ENCODE results near the gene SYT13.

The SYT13 gene, protein sequence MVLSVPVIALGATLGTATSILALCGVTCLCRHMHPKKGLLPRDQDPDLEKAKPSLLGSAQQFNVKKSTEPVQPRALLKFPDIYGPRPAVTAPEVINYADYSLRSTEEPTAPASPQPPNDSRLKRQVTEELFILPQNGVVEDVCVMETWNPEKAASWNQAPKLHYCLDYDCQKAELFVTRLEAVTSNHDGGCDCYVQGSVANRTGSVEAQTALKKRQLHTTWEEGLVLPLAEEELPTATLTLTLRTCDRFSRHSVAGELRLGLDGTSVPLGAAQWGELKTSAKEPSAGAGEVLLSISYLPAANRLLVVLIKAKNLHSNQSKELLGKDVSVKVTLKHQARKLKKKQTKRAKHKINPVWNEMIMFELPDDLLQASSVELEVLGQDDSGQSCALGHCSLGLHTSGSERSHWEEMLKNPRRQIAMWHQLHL

DNA sequence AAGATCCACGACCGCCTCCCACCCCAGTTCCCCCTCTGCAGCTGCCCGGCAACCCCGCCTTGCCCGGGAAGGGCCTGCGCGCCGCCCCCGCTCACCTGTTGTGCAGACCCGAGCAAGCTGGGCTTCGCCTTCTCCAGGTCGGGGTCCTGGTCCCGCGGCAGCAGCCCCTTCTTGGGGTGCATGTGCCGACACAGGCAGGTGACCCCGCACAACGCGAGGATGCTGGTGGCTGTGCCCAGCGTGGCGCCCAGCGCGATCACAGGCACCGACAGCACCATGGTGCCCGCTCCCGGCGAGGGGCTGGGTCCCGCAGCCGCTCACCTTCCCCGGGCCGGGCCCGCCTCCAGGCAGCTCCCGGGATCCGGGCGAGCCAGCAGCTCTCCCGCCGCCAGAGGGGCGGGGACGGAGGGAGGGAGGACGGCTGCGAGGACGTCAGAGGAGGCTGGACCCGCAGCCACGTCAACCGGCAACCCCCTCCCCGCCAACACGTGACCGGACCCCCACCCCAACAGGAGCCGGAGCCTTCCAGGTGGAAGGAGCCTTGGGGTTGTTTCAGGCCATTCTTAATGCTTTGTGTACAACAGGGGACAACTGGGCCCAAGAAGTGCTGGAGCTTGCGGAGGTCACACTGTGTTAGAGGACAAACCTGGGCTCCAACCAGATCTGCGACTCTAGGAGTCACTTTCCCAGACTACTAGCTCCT lies at the start of gene SYT13:
SYT13 (minus strand) TSS at position 412 of the 703 bp plus-strand sequence; CDS start at position 278, 134 bp downstream.
- in situ Hi-C loops (cut with MboI; ENCODE audit: low sequenced_read_pairs), result no loop called here

DNA sequence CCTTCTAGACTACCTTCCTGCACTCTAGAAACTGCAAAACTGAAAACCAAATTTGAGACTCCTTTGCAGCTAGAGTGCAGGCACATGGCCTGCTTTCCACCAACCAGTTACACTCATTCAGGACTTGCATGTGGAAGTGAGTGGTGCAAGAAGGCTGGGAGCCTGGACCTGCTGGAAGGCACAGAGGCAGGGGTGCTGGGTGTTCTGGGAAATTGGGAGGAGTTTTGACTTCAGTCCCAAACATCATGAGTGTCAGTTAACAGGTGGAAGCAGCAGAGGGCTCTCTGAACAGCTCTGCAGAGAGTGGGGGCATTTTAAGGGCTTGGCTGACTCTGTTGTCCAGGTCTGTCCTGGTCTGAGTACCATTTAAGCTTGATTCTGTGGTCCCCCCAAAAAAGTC lies 49.3 kb upstream of the SYT13 start:
- in situ Hi-C loops (cut with MboI; ENCODE audit: low sequenced_read_pairs), result loop anchor here (25.0 kb wide), 1 partner anchor 398 kb away; no protein-coding TSS in a partner anchor

DNA sequence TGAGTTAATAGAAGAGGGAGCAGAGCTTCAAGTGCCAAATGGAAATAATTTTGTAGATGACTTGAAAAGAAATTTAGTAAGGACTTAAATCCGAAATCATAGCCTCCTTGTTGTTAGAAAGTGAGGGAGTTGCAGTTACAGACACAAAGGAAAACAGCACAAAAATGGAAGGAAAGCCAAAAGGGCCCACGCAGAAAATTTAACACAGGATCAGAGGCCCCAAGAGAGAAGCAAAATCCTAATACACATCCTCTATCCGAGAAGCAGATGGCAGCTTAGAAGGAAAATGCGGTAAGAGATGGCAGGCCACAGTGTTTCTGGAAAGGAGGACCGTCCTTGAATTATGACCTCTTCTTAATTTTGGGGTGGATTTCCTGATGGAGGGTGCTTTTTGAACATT lies 48.7 kb upstream of the SYT13 start:
- in situ Hi-C loops (cut with MboI; ENCODE audit: low sequenced_read_pairs), result loop anchor here (25.0 kb wide), 1 partner anchor 398 kb away; no protein-coding TSS in a partner anchor

DNA sequence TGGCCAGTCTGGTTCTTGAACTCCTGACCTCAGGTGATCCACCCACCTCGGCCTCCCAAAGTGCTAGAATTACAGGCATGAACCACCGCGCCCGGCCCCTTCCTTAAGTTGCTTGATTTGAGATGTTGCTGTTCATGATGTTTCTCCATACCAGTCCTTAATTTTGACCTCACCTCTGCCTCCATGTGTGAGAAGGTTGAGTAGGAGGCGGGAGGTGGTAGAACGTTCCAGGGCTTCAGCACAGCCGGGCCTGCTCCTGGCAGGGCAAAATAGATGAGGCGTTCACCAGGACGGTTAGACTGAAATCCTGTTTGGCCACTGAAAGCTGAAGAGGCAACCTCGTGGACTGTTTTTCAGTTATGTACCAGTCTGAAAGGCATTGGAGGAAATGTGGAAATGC lies 48.3 kb upstream of the SYT13 start:
- in situ Hi-C loops (cut with MboI; ENCODE audit: low sequenced_read_pairs), result loop anchor here (25.0 kb wide), 1 partner anchor 397 kb away; no protein-coding TSS in a partner anchor

DNA sequence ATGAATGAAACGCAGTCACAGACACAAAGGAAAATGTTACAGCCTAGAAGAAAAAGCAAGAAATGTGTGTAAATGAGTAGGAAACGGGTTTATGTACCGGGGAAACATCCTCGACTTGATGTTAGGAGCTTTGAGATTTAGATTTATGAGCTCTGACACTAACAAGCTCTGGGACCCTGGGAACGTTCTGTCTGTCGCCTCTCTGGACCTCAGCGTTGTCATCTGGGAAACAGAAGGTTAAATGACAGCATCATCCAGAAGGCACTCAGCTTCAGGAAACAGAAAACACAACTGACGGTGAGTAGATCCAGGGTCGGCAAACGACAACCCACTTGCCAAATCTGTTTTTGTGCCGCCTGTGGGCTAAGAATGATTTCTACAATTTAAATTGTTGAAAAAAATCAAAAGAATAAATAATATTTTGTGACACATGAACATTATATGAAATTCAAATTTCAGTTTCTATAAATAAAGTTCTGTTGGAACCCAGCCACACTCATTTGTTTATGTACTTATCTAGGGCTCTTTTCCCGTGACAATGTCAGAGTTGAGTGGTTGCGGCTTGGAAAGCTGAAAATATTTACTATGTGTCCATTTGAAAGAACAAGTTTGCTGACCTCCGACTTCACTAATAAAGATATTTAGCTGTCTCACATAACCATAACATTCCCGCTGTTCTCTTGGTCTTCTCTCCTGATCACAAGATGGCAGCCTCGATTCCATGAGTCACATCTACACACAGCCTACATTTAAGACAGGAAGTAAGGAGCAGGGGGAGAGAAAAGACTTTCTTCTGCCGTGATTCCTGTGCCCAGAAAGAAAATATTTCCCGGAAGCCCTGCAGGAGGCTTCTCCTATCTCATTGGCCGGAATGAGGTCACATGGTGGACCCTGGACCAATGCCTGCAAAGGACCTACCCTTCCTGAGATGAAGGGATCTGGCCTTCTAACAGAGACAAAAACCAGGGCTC lies 47.1 kb upstream of the SYT13 start:
- in situ Hi-C loops (cut with MboI; ENCODE audit: low sequenced_read_pairs), result loop anchor here (25.0 kb wide), 1 partner anchor 396 kb away; no protein-coding TSS in a partner anchor

DNA sequence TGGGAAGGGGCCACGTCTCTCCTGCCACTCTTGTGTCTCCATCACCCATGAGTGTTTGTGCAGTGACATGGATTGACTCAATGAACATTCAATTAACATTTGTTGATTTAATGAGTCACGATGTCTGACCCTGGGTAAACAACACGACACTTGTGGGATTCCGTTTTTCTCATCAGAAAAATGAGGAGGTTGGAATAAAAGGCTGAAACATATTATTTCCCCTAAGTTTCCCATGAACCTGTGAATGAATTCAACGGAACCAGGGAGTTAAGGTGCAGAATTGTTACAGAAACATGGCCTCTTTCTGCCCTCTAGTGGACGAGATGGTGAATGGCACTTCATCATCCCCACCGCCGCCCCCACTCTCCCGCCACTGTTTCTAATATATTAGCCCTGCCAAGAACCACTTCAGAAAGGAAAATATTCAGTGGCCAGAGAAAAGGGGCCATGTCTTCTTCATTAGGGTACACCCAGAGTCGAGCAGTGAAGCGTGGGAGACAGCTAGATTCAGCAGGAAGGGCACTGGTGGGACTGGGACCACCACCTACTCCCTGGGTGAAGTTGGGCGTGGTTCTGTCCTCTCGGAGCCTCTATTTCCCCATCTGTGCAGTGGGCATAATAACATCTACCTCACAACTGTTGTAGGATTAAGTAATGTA lies 46.3 kb upstream of the SYT13 start:
- in situ Hi-C loops (cut with MboI; ENCODE audit: low sequenced_read_pairs), result loop anchor here (25.0 kb wide), 1 partner anchor 395 kb away; no protein-coding TSS in a partner anchor

DNA sequence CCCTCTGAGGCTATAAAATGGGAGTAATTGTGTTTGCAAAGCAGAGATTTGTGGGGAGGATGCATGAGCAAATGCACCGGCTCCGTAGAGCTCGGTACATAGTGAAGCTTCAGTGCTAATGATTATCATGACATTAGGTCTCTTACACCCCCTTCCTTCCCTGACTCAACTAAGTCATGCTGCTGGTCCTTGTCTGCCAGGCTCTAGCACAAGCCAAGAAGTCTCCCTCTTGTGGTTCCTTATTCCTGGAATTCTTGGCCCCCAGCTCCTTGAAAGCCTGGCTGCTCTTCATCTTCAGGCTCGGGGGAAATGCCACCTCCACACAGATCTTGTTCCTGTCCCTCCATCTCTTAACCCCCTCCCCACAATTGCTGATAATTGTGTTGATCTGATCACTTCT lies 45.7 kb upstream of the SYT13 start:
- in situ Hi-C loops (cut with MboI; ENCODE audit: low sequenced_read_pairs), result loop anchor here (25.0 kb wide), 1 partner anchor 395 kb away; no protein-coding TSS in a partner anchor

DNA sequence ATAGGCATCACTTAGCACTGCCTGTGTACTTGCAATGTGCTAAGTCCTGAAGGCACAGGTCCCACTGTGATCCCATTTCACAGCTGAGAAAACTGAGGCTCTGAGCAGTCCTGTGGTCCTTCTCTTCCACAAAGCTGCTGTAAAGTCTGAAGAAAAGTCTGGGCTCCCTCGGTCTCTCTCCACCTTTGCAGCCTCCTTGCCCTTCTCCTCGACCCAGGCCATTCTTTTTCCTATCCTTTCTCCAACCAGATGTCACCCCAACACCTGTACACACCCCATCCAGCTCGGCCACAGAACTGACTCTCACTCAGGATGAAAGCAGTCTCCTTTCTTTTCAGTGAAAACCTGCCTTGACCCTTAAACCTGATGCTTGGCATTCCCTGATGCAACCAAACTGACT lies 42.6 kb upstream of the SYT13 start:
- in situ Hi-C loops (cut with MboI; ENCODE audit: low sequenced_read_pairs), result loop anchor here (10.0 to 25.0 kb wide), 2 partner anchors 214 to 391 kb away; no protein-coding TSS in a partner anchor

DNA sequence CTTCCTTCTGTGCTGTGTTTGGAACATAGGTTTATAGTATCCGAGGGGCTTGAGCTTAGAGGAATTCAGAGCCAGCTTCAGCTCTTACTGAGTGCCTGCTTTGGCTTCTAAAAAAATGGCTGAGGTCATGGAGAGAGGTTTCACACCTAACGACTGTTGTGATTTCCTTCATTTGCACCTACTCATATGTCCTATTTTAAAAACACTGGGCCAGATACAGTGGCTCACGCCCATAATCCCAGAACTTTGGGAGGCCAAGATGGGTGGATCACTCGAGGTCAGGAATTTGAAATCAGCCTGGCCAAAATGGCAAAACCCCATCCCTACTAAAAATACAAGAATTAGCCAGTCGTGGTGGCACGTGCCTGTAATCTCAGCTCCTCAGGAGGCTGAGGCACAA lies 38.3 kb upstream of the SYT13 start:
- in situ Hi-C loops (cut with MboI; ENCODE audit: low sequenced_read_pairs), result loop anchor here (10.0 kb wide), 1 partner anchor 210 kb away; no protein-coding TSS in a partner anchor

DNA sequence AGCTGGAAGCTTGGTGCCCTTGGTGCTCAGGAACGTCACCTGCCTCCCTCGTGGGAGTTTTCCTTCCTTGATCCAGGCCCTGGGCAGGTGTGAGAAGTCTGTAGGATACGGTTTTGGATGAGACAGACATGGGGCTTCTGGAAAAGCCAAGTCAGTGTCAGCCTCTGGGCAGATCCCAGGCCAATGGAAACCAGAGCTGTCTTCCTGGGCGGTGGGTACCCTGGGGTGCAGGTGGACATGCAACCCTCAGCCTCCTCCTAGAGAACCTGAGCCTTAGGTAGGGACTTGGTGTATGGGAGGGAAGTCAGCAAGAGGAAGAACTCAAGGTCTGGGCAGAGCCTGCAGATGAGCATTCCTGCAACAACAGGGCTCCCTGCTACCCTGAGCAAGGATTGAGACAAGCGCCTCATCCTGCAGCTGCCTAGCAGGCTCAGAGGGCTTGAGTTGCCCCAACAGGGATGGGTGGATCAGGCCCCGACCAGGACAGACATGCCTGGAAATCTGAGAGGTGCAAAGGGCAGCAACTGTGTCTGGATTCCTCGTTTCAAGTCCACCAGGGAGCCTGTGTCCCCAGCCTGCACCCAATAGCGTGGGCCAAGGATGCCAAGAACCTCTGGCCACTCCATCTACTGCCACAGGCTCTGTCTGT lies 37.6 kb upstream of the SYT13 start:
- in situ Hi-C loops (cut with MboI; ENCODE audit: low sequenced_read_pairs), result loop anchor here (10.0 kb wide), 1 partner anchor 209 kb away; no protein-coding TSS in a partner anchor

DNA sequence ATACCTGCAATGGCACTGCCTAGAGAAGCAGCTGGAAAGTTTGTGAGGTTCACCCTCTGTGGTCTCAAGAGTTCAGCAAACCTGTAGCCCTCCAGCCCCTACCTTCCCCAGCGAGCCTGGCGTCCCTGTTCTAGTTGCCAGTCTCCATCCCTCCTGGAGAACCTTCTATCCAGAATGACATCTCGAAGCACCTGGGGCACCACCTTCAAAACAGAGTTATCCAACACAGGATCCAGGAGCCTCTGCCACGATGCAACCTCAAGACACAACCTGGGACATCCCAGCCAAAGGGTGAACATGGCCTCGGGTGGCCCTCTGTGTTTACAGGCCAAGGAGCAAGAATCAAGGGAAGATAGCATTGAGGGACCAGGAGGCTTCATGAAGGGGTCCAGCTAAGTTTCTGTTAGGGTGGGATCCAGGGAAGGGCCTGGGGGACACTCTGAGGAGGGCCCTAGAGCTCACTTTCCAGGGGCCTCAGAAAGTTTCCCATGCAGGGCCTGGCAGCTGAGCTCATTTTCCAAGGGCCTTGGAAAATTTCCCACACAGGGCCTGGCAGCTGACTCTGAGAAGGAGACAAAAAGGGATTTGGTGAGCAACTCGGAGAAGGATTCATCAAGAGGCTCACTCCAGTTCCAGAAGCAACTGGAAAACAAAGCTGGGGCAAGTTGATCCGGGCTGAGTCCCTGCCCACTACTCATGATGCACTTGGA lies 36.9 kb upstream of the SYT13 start:
- in situ Hi-C loops (cut with MboI; ENCODE audit: low sequenced_read_pairs), result loop anchor here (10.0 kb wide), 1 partner anchor 208 kb away; no protein-coding TSS in a partner anchor

DNA sequence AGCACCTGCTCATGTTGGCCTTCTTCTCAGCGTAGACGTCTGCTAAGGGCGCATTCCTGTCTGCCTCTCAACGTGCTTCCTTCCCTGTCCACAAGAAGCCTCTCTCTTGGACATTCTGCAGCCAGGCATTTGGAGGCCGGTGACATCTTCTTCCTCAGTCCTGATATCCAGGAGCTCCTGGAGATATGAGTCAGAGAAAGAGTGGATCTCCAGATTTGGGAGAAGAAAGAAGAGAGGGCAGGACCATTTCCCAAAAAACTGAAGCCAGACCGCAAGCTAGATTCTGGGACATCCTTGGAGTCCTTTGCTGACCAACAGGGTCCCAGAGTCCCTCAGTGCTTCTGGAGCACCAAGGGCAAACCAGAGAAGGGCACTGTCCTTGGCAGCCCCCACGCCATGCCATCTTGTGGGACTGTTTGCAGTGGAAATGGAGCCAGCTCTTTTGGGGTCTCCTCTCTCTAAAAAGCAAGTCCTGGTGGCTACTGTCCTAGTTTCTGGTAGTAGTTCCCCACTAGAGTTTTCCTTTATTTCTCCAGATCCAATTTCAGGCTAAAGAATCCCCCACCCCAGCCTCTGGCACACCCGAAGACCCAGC lies 36.1 kb upstream of the SYT13 start:
- in situ Hi-C loops (cut with MboI; ENCODE audit: low sequenced_read_pairs), result loop anchor here (10.0 kb wide), 1 partner anchor 207 kb away; no protein-coding TSS in a partner anchor

DNA sequence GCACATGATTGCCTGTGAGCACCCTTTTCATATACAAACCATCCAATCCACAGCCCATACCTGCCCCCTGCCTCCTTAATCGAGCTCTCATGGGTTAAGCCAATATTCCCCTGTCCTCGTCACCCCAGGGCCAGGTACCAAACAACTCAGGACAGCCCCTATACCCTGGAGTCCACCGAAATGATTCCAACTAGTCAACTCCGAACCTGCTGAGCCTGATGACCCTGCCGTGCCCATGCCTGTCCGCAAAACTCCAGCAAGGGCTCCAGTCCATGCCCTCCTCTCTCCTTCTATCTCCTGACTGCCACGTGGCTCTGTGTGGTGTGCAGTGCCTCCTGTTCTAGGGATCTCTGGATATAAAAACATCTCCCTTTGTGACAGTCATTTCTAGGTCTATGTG lies 35.5 kb upstream of the SYT13 start:
- in situ Hi-C loops (cut with MboI; ENCODE audit: low sequenced_read_pairs), result loop anchor here (10.0 kb wide), 1 partner anchor 207 kb away; no protein-coding TSS in a partner anchor

DNA sequence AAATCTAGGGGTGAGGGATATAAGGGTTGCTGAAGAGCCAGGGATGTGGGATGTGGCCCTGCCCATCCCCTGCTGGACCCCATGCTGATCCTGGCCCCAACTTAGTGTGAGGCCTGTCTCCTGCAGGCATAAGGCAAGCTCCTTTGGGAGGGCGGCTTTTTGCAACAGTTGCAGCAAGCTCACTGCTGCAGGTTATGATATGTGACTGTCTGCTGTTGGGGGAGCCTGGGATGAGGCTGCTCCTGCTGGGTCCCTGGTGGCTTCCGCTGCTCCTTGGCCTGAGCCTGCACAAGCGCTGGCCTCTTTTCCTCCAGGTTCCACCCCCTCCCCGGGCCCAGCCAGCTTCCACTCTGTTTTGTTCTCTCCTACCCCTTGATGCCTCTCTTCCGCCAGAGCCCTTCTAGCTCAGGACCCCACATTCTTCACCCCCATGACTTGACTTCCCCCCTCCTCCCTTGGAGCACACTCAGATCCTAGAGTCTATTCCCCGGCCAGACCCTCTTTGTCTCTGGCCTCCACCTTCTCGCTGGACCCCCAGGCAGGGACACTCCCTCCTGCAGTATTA lies 35.0 kb upstream of the SYT13 start:
- in situ Hi-C loops (cut with MboI; ENCODE audit: low sequenced_read_pairs), result loop anchor here (10.0 kb wide), 1 partner anchor 206 kb away; no protein-coding TSS in a partner anchor

DNA sequence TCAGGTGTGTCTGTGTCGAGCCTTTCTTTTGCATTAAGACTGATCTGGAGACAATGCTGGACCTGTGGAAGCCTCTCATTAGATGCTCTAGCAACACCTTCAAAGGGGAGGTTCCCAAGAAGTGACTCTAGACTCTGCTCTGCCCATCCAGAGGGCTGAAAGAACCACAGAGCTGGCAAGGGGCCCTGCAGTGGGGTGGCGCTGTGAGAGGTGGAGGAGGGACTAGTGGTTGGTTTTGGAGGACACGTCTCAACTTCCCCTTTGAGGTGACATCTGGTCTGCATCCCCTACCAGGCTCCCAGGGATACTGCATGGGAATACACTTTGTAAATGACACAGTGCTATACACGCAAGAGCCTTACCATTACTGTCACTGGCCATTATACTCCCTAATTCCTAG lies 34.2 kb upstream of the SYT13 start:
- in situ Hi-C loops (cut with MboI; ENCODE audit: low sequenced_read_pairs), result loop anchor here (10.0 kb wide), 1 partner anchor 206 kb away; no protein-coding TSS in a partner anchor

DNA sequence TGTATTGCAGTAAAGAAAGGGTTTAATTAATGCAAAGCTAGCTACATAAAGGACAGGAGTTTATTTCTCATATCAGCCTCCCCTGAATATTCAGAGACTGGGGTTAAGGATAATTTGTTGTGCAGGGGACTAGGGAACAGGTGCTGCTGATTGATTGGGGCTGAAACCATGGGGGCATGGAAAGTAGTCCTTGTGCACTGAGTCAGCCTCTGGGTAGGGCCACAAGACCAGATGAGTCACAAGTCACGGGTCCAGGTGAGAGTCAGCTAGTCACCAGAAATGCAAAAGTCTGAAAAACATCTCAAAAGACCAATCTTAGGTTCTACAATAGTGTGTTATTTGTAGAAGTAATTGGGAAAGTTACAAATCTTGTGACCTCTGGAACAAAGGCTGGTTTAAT lies 32.9 kb upstream of the SYT13 start:
- in situ Hi-C loops (cut with MboI; ENCODE audit: low sequenced_read_pairs), result no loop called here

DNA sequence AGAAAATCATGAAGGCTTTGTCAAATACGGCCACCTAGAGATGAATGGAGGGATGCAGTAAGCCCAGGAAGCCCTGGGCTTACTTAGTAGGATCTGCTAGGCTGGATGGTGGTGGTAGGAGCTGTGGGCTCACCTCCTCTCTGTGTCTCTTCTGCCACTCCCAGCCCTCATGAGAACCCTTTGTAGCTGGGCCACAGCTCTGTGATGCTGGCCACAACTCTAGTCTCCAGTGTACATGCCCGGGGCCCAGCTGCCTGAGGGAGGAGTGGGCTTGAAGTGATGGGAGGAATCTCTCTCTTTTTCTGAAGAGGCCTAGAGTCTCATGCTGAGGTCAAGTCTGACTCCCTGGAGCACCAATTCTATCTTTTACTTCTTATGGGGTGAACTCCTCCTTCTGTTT lies 32.4 kb upstream of the SYT13 start:
- in situ Hi-C loops (cut with MboI; ENCODE audit: low sequenced_read_pairs), result no loop called here

DNA sequence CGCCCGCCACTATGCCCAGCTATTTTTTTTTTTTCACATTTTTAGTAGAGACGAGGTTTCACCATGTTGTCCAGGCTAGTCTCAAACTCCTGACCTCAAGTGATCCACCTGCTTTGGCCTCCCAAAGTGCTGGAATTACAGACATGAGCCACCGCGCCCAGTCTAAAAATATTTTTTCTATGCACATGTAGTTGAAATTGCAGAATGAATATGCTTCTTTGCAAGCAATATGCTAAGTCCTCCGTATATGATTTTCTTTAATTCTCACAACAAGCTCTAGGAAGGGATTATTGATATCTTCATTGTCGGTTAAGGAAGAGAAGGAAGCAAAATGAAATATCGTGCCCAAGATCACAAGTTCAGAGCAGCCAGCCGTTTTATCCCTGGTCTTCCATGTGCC lies 30.1 kb upstream of the SYT13 start:
- in situ Hi-C loops (cut with MboI; ENCODE audit: low sequenced_read_pairs), result no loop called here
